Measurements from ENCODE around the gene PITPNB. TPM values are rescaled to one million over a fixed set of nuclear protein-coding genes. Genes with fewer than 3 reads are reported as not detected.

PITPNB gene
- total RNA-seq, 1 experiment from 2014 or later = 135 TPM

DNA sequence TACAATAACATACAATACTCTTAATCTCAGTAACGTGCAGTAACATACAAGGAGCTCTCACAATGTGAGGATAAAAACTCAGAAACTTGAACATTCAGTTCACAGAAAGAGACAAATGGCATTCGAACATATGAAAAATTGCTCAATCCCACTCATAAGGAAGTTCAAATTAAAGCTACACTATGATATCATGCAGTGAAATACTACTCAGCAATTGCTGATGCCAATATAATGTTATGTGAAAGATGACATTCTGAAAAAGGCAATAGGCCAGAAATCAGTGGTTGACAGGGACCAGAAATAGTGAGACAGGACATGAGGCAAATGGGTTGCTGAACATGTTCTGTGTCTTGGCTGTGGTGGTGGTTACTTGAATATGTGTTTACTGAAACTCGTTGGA, 33.7 kb upstream of the PITPNB start:
- H3K9me3 ChIP-seq (ENCODE audit: low read depth, low read length, poor library complexity, severe bottlenecking) = peaks cover 5% of the 10 kb centered on the region
- no peak for TF ChIP-seq EZH2 (IDR thresholded peaks at IDR 0.05; ENCODE audit: borderline replicate concordance, low read depth, low read length, poor library complexity, severe bottlenecking)
- TF ChIP-seq, protein P1, sequence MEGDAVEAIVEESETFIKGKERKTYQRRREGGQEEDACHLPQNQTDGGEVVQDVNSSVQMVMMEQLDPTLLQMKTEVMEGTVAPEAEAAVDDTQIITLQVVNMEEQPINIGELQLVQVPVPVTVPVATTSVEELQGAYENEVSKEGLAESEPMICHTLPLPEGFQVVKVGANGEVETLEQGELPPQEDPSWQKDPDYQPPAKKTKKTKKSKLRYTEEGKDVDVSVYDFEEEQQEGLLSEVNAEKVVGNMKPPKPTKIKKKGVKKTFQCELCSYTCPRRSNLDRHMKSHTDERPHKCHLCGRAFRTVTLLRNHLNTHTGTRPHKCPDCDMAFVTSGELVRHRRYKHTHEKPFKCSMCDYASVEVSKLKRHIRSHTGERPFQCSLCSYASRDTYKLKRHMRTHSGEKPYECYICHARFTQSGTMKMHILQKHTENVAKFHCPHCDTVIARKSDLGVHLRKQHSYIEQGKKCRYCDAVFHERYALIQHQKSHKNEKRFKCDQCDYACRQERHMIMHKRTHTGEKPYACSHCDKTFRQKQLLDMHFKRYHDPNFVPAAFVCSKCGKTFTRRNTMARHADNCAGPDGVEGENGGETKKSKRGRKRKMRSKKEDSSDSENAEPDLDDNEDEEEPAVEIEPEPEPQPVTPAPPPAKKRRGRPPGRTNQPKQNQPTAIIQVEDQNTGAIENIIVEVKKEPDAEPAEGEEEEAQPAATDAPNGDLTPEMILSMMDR (conservative IDR thresholded peaks at IDR 0.05; ENCODE audit: low read depth, low read length) = no peak
- H3K27ac ChIP-seq (ENCODE audit: low read depth, low read length, poor library complexity, severe bottlenecking) = no peak overlapping the region
- ChIA-PET CTCF (interaction anchor here (0.6 kb wide), 1 partner anchor 1202 kb away, joined by 3 read pairs; no protein-coding TSS in a partner anchor), POLR2A (ENCODE audit: low non-redundant PET) (no interaction called here)
- BruUV-seq (replicated peaks) = no TSS peak
- intact Hi-C loops (cut with micrococcal nuclease; ENCODE audit: unreplicated experiment) = no loop called here
- H3K4me1 ChIP-seq (ENCODE audit: insufficient read depth, low read length, poor library complexity, severe bottlenecking) = peaks cover 13% of the 10 kb centered on the region
- H3K36me3 ChIP-seq (ENCODE audit: insufficient read depth, low read length, poor library complexity, severe bottlenecking) = no peaks in the 10 kb centered on the region
- H3K27me3 ChIP-seq (replicated peaks; ENCODE audit: insufficient read depth, low read depth, low read length, poor library complexity) = no peaks in the 10 kb centered on the region
- DNase-seq (ENCODE audit: low spot score) = peak; percentile 19
- H3K4me3 ChIP-seq (ENCODE audit: low read depth, low read length, poor library complexity, severe bottlenecking) = no peak overlapping the region

DNA sequence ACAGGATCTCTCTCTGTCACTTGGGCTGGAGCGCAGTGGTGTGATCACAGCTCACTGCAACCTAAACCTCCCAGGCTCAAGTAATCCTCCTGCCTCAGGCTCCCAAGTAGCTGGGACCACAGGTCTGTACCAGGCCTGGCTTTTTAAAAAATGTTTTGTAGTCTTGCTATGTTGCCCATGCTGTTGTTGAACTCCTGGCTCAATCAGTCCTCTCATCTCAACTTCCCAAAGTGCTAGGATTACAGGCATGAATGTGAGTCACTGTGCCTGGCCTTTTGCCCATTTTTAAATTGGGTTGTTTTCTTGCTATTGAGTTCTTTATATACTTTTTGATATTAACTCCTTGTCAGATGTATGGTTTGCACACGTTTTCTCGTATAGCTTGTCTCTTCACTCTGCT, 33.0 kb upstream of the PITPNB start:
- intact Hi-C loops (cut with micrococcal nuclease; ENCODE audit: unreplicated experiment) = no loop called here
- no peak overlapping the region for H3K4me3 ChIP-seq (ENCODE audit: low read depth, low read length, poor library complexity, severe bottlenecking)
- no TSS peak for BruUV-seq (replicated peaks)
- H3K27me3 ChIP-seq (replicated peaks; ENCODE audit: insufficient read depth, low read depth, low read length, poor library complexity) = no peaks in the 10 kb centered on the region
- H3K27ac ChIP-seq (ENCODE audit: low read depth, low read length, poor library complexity, severe bottlenecking) = no peak overlapping the region
- CTCF ChIA-PET = no interaction called here
- peaks cover 13% of the 10 kb centered on the region for H3K4me1 ChIP-seq (ENCODE audit: insufficient read depth, low read length, poor library complexity, severe bottlenecking)
- no peaks in the 10 kb centered on the region for H3K36me3 ChIP-seq (ENCODE audit: insufficient read depth, low read length, poor library complexity, severe bottlenecking)
- POLR2A ChIA-PET (ENCODE audit: low non-redundant PET) = no interaction called here
- TF ChIP-seq EZH2 (IDR thresholded peaks at IDR 0.05; ENCODE audit: borderline replicate concordance, low read depth, low read length, poor library complexity, severe bottlenecking) = no peak
- TF ChIP-seq, protein P1 (conservative IDR thresholded peaks at IDR 0.05; ENCODE audit: low read depth, low read length) = no peak
- DNase-seq (ENCODE audit: low spot score) = peak; percentile 59
- H3K9me3 ChIP-seq (ENCODE audit: low read depth, low read length, poor library complexity, severe bottlenecking) = peaks cover under 1% of the 10 kb centered on the region

DNA sequence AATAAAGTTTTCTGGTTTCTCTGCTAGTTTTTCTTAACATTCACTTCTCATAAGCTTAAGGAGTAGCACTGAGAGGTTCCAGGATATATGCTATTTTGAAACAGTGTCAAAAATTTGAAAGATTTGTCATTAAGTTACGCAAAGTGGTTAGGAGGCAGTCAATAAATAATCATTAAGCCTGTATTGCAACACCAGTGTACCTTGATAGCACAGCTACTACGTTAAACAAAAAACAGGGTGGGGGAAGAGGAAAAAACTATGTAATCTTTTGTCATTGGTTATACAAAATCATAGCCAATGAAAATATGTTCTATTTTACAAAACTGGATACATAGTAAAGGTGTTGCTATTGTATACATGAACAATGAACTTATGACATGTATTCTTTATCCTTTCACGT, 30.4 kb upstream of the PITPNB start:
- no peak overlapping the region for H3K4me3 ChIP-seq (ENCODE audit: low read depth, low read length, poor library complexity, severe bottlenecking)
- no peaks in the 10 kb centered on the region for H3K9me3 ChIP-seq (ENCODE audit: low read depth, low read length, poor library complexity, severe bottlenecking)
- no peaks in the 10 kb centered on the region for H3K27me3 ChIP-seq (replicated peaks; ENCODE audit: insufficient read depth, low read depth, low read length, poor library complexity)
- ChIA-PET POLR2A (ENCODE audit: low non-redundant PET) (no interaction called here), CTCF (no interaction called here)
- no TSS peak for BruUV-seq (replicated peaks)
- TF ChIP-seq, protein P1 (conservative IDR thresholded peaks at IDR 0.05; ENCODE audit: low read depth, low read length) = no peak
- no peak for TF ChIP-seq EZH2 (IDR thresholded peaks at IDR 0.05; ENCODE audit: borderline replicate concordance, low read depth, low read length, poor library complexity, severe bottlenecking)
- H3K36me3 ChIP-seq (ENCODE audit: insufficient read depth, low read length, poor library complexity, severe bottlenecking) = no peaks in the 10 kb centered on the region
- H3K4me1 ChIP-seq (ENCODE audit: insufficient read depth, low read length, poor library complexity, severe bottlenecking) = peaks cover 13% of the 10 kb centered on the region
- no peak overlapping the region for H3K27ac ChIP-seq (ENCODE audit: low read depth, low read length, poor library complexity, severe bottlenecking)
- intact Hi-C loops (cut with micrococcal nuclease; ENCODE audit: unreplicated experiment) = no loop called here
- DNase-seq (ENCODE audit: low spot score) = no peak
